HepG2 (cell line): ENCODE results near the gene ZNF79. TPM values are rescaled to one million over a fixed set of nuclear protein-coding genes. Genes with fewer than 3 reads are reported as not detected.

Experiments
- AHR ChIP-seq: IDR thresholded peaks from 2 replicates; pipeline ENCODE4 v1.6.1; 2018; ENCODE audit warnings: missing genetic modification reagents, missing compliant biosample characterization
- AKAP8 ChIP-seq: sonication (generic); formaldehyde crosslinking; IDR thresholded peaks from 2 replicates; pipeline ENCODE4 v1.5.1; 2020; ENCODE audit warnings: mild to moderate bottlenecking, missing genetic modification reagents
- ATF4 ChIP-seq, 2 experiments: fragments of 450-650 bp in 1 of 2; sonication (generic) in 1 of 2; formaldehyde crosslinking; IDR thresholded peaks; 2 replicates each; pipeline versions ENCODE4 v1.5.0 to v1.8.0; 2020 to 2022; ENCODE audit warnings: mild to moderate bottlenecking in 1 of 2, missing genetic modification reagents in 1 of 2
- BCL6 ChIP-seq: IDR thresholded peaks from 2 replicates; pipeline ENCODE4 v1.6.1; 2016; ENCODE audit warnings: missing genetic modification reagents, missing compliant biosample characterization
- BRF2 ChIP-seq: sonication (generic); formaldehyde crosslinking; IDR thresholded peaks from 2 replicates; pipeline ENCODE4 v1.8.1; 2022; ENCODE audit warnings: mild to moderate bottlenecking, missing genetic modification reagents
- CREB1 ChIP-seq, 2 experiments: fragments of 450-650 bp in 1 of 2; IDR thresholded peaks; 2 replicates each; pipeline ENCODE4 v1.6.1; 2016 to 2017; ENCODE audit warnings: control low read depth in 1 of 2, mild to moderate bottlenecking in 1 of 2, missing compliant biosample characterization in 1 of 2, missing genetic modification characterization in 1 of 2
- DPF2 ChIP-seq: sonication (generic); formaldehyde crosslinking; IDR thresholded peaks from 2 replicates; pipeline ENCODE4 v1.4.0; 2020; ENCODE audit warnings: mild to moderate bottlenecking, low read depth, missing genetic modification reagents, borderline replicate concordance
- E2F5 ChIP-seq: sonication (generic); formaldehyde crosslinking; conservative IDR thresholded peaks from 2 replicates; pipeline ENCODE4 v1.4.0; 2020; ENCODE audit warnings: missing genetic modification reagents
- FOXA3 ChIP-seq: IDR thresholded peaks from 2 replicates; pipeline ENCODE4 v1.6.1; 2016; ENCODE audit warnings: missing genetic modification reagents, missing compliant biosample characterization
- GMEB2 ChIP-seq: IDR thresholded peaks from 2 replicates; pipeline ENCODE4 v1.6.1; 2016; ENCODE audit warnings: missing biosample characterization, missing genetic modification reagents, low read depth
- MEF2D ChIP-seq: sonication (generic); formaldehyde crosslinking; IDR thresholded peaks from 2 replicates; pipeline ENCODE4 v1.5.1; 2020; ENCODE audit warnings: mild to moderate bottlenecking, missing genetic modification reagents
- MTF2 ChIP-seq: sonication (generic); formaldehyde crosslinking; IDR thresholded peaks from 2 replicates; pipeline ENCODE4 v1.5.0; 2020; ENCODE audit warnings: missing genetic modification reagents, borderline replicate concordance
- PATZ1 ChIP-seq: sonication (generic); formaldehyde crosslinking; IDR thresholded peaks from 2 replicates; pipeline ENCODE4 v1.4.0; 2020; ENCODE audit warnings: missing genetic modification reagents
- POLR2G ChIP-seq: fragments of 200-400 bp; formaldehyde crosslinking; IDR thresholded peaks from 2 replicates; pipeline ENCODE4 v1.6.1; 2018; ENCODE audit warnings: mild to moderate bottlenecking, low read depth, low read length, moderate library complexity
- SATB2 ChIP-seq: sonication (generic); formaldehyde crosslinking; IDR thresholded peaks from 2 replicates; pipeline ENCODE4 v1.5.0; 2020; ENCODE audit warnings: missing genetic modification reagents
- THAP11 ChIP-seq: IDR thresholded peaks from 2 replicates; pipeline ENCODE4 v1.6.1; 2016; ENCODE audit warnings: missing biosample characterization, missing genetic modification reagents
- TOE1 ChIP-seq: sonication (generic); formaldehyde crosslinking; IDR thresholded peaks from 2 replicates; pipeline ENCODE4 v1.4.0; 2020; ENCODE audit warnings: mild to moderate bottlenecking, missing genetic modification reagents
- XBP1 ChIP-seq: sonication (generic); formaldehyde crosslinking; IDR thresholded peaks from 2 replicates; pipeline ENCODE4 v1.5.0; 2020; ENCODE audit warnings: missing genetic modification reagents
- ZC3H4 ChIP-seq: sonication (generic); formaldehyde crosslinking; IDR thresholded peaks from 2 replicates; pipeline ENCODE4 v1.4.0; 2020; ENCODE audit warnings: missing genetic modification reagents, borderline replicate concordance
- ZFP37 ChIP-seq: sonication (generic); formaldehyde crosslinking; IDR thresholded peaks from 2 replicates; pipeline ENCODE4 v1.4.0; 2020; ENCODE audit warnings: missing genetic modification reagents, borderline replicate concordance
- ZFP90 ChIP-seq: sonication (generic); formaldehyde crosslinking; IDR thresholded peaks from 2 replicates; pipeline ENCODE4 v1.8.0; 2022; ENCODE audit warnings: missing genetic modification reagents, mild to moderate bottlenecking, inconsistent platforms, borderline replicate concordance
- ZNF138 ChIP-seq: sonication (generic); formaldehyde crosslinking; IDR thresholded peaks from 2 replicates; pipeline ENCODE4 v1.5.0; 2020; ENCODE audit warnings: mild to moderate bottlenecking, low read depth, missing genetic modification reagents
- ZNF335 ChIP-seq: sonication (generic); formaldehyde crosslinking; IDR thresholded peaks from 2 replicates; pipeline ENCODE4 v1.4.0; 2020; ENCODE audit warnings: missing genetic modification reagents
- ZNF615 ChIP-seq: sonication (generic); formaldehyde crosslinking; IDR thresholded peaks from 2 replicates; pipeline ENCODE4 v1.5.0; 2020; ENCODE audit warnings: mild to moderate bottlenecking, missing genetic modification reagents, borderline replicate concordance
- ZNF713 ChIP-seq: sonication (generic); formaldehyde crosslinking; IDR thresholded peaks from 2 replicates; pipeline ENCODE4 v1.4.0; 2020; ENCODE audit warnings: mild to moderate bottlenecking, missing genetic modification reagents
- polyA plus RNA-seq, 8 experiments: library from polyadenylated mRNA; depleted of rRNA in 3 of 8; stranded (reverse) in 7 of 8; unstranded in 1 of 8; fragments of >200 nt; fragmentation: Illumina TruSeq in 4 of 8; extraction: Trizol in 4 of 8; gene quantifications; 2 replicates each; pipeline versions ENCODE4 v1.2.1 to v1.2.3, GENCODE V29; 2011 to 2016; ENCODE audit warnings: low read depth in 4 of 8, missing spikeins in 1 of 8, mixed read lengths in 1 of 8; ENCODE audit not compliant: insufficient read depth in 1 of 8
- total RNA-seq, 5 experiments: library from RNA; depleted of rRNA; stranded (reverse); fragments of >200 nt; fragmentation: Illumina TruSeq; extraction: Trizol; gene quantifications; 2 replicates each; pipeline ENCODE4 v1.2.3, GENCODE V29; 2016; ENCODE audit warnings: low read depth in 1 of 5

Gene ZNF79
- total and polyA plus RNA-seq, 2 of the 13 experiments (the other 11 are each of a cell fraction or from before 2014, with no cell fraction given) = 3.7 to 8.1 TPM

GRCh38 chr9:127388856-127389238 is 35.3 kb upstream of the ZNF79 start (continued):
- no peak for TF ChIP-seq ZNF615 (CRISPR knock-in tag)
- no peak for TF ChIP-seq TOE1 (CRISPR knock-in tag)
- no peak for TF ChIP-seq ZNF138 (CRISPR knock-in tag)
- 0 out of 2 replicates have a peak, but pooled peaks have one; percentile 16 for TF ChIP-seq FOXA3
- no peak for TF ChIP-seq AKAP8
- no peak for TF ChIP-seq XBP1 (CRISPR knock-in tag)
- no peak for TF ChIP-seq CREB1 (IDR thresholded peaks at IDR 0.05)
- no peak for TF ChIP-seq CREB1 (CRISPR knock-in tag; IDR thresholded peaks at IDR 0.05)
- TF ChIP-seq BCL6 = no peak
- no peak for TF ChIP-seq ZNF335
- no peak for TF ChIP-seq BRF2 (CRISPR knock-in tag)
- TF ChIP-seq MEF2D (CRISPR knock-in tag) = no peak
- TF ChIP-seq POLR2G = peak; percentile 43
- no peak for TF ChIP-seq THAP11 (CRISPR knock-in tag)
- TF ChIP-seq DPF2 = no peak
- no peak for TF ChIP-seq AHR (CRISPR knock-in tag)
- no peak for TF ChIP-seq ZFP37 (CRISPR knock-in tag)
- TF ChIP-seq ZNF713 (CRISPR knock-in tag) = no peak
- no peak for TF ChIP-seq ATF4 (CRISPR knock-in tag; IDR thresholded peaks at IDR 0.05)
- 0 out of 2 replicates have a peak, but pooled peaks have one; percentile 21 for TF ChIP-seq PATZ1 (CRISPR knock-in tag)
- TF ChIP-seq SATB2 = no peak
- no peak for TF ChIP-seq MTF2 (CRISPR knock-in tag)
- TF ChIP-seq GMEB2 (CRISPR knock-in tag) = no peak
- TF ChIP-seq E2F5 (CRISPR knock-in tag) = no peak
- TF ChIP-seq ZFP90 (CRISPR knock-in tag) = 0 out of 2 replicates have a peak, but pooled peaks have one; percentile 13
- peak; percentile 70; the same call in 1 of the 2 replicates for TF ChIP-seq ZC3H4
